Natural killer cell (primary cell): ENCODE data around the gene SKI. TPM values are rescaled to one million over a fixed set of nuclear protein-coding genes. Genes with fewer than 3 reads are reported as not detected.

Experiments
- ATAC-seq, 3 donors: fragments of 150-1000 bp in 2 of 3; fragments of 200-7000 bp in 1 of 3; cut with Tn5 transposase; 1 replicate in 1 of 3; 2 replicates in 2 of 3; pipeline ENCODE4 v1.10.0; 2021; ENCODE audit warnings: mild to moderate bottlenecking in 2 of 3, moderate library complexity in 2 of 3
- DNase-seq, 2 donors: peaks; one replicate each; pipeline versions ENCODE4 v3.0.0 to v3.0.0-alpha.2; 2013 to 2021; ENCODE audit warnings: mixed read lengths in 1 of 2
- H3K27ac ChIP-seq: one replicate; pipeline ENCODE4 v1.5.1; 2013; ENCODE audit warnings: mild to moderate bottlenecking, low read length
- H3K27me3 ChIP-seq: one replicate; pipeline ENCODE4 v1.6.1; 2013; ENCODE audit warnings: low read length; ENCODE audit not compliant: control insufficient read depth, insufficient read depth
- H3K36me3 ChIP-seq: one replicate; pipeline ENCODE4 v1.6.1; 2013; ENCODE audit warnings: low read length; ENCODE audit not compliant: control insufficient read depth, insufficient read depth
- H3K4me1 ChIP-seq: one replicate; pipeline ENCODE4 v1.6.1; 2013; ENCODE audit warnings: low read length; ENCODE audit not compliant: control insufficient read depth, insufficient read depth
- H3K4me3 ChIP-seq: one replicate; pipeline ENCODE4 v1.5.1; 2013; ENCODE audit warnings: low read length
- H3K9me3 ChIP-seq: one replicate; pipeline ENCODE4 v1.6.1; 2013; ENCODE audit warnings: low read length; ENCODE audit not compliant: control insufficient read depth, insufficient read depth
- H3K27ac Mint-ChIP-seq, 2 donors: one replicate each; pipeline ENCODE4 v1.8.0; 2022; ENCODE audit warnings: mild to moderate bottlenecking in 2 of 2, mixed read lengths in 2 of 2, moderate library complexity in 1 of 2
- H3K27me3 Mint-ChIP-seq, 2 donors: one replicate each; pipeline ENCODE4 v1.8.0; 2022; ENCODE audit warnings: low read depth in 2 of 2, mixed read lengths in 2 of 2
- H3K36me3 Mint-ChIP-seq: one replicate; pipeline ENCODE4 v1.8.0; 2022; ENCODE audit warnings: mixed read lengths
- H3K4me1 Mint-ChIP-seq, 2 donors: one replicate each; pipeline ENCODE4 v1.8.0; 2022; ENCODE audit warnings: mixed read lengths in 2 of 2
- H3K4me3 Mint-ChIP-seq: one replicate; pipeline ENCODE4 v1.8.0; 2022; ENCODE audit warnings: mild to moderate bottlenecking, moderate library complexity, mixed read lengths
- H3K9me3 Mint-ChIP-seq, 2 donors: one replicate each; pipeline ENCODE4 v1.8.0; 2022; ENCODE audit warnings: mixed read lengths in 2 of 2
- CTCF ChIP-seq: fragments of 200-600 bp; IDR thresholded peaks from one replicate; pipeline ENCODE4 v1.8.0; 2022; ENCODE audit warnings: antibody characterized with exemption
- WGBS: methylation state at CpG from one replicate; pipeline ENCODE4 v1.1.7; 2013; ENCODE audit warnings: missing lambda C conversion rate; ENCODE audit not compliant: insufficient coverage; 5-methylcytosine and 5-hydroxymethylcytosine counted together
- intact Hi-C: fragments of 100-400 bp; cut with micrococcal nuclease; formaldehyde crosslinking; loops from one replicate; pipeline ENCODE4 v1.14.2; 2022
- total RNA-seq, 4 donors: library from RNA; stranded (reverse); fragments of 120-200 nt in 1 of 4; gene quantifications; one replicate each; pipeline versions ENCODE4 v1.2.3 to v1.2.4, GENCODE V29; 2013 to 2022

Gene SKI
- total RNA-seq, 3 donors from 2014 or later (not counting 1 experiment from before 2014, with no cell fraction given) = 96.9 to 145 (median 140) TPM

GRCh38 chr1:2209400-2210083 lies 18.6 kb upstream of the SKI start:
- H3K4me3 Mint-ChIP-seq = peak overlapping the region; percentile 49
- 89% methylated on average over 18 of the region's 18 CpGs for WGBS
- H3K4me1 ChIP-seq = peaks cover 27% of the 10 kb centered on the region
- no peak overlapping the region for H3K27ac ChIP-seq
- H3K27me3 Mint-ChIP-seq = no peaks in the 10 kb centered on the region
- no peak overlapping the region for H3K27ac Mint-ChIP-seq
- peaks cover 0 to 7% of the 10 kb centered on the region in 2 donors for H3K4me1 Mint-ChIP-seq
- no peaks in the 10 kb centered on the region for H3K9me3 Mint-ChIP-seq
- no peak overlapping the region for H3K4me3 ChIP-seq
- no peak for TF ChIP-seq CTCF
- ATAC-seq (no peak), DNase-seq (no peak)
- H3K27me3 ChIP-seq = peaks cover 5% of the 10 kb centered on the region
- no peaks in the 10 kb centered on the region for H3K36me3 ChIP-seq
- intact Hi-C loops = no loop called here
- no peaks in the 10 kb centered on the region for H3K9me3 ChIP-seq
- no peaks in the 10 kb centered on the region for H3K36me3 Mint-ChIP-seq

GRCh38 chr1:2210084-2210653 lies 17.9 kb upstream of the SKI start:
- Histone ChIP-seq H3K4me1 (peaks cover 25% of the 10 kb centered on the region), H3K27me3 (peaks cover 5% of the 10 kb centered on the region), H3K9me3 (no peaks in the 10 kb centered on the region), H3K27ac (no peak overlapping the region), H3K36me3 (no peaks in the 10 kb centered on the region), H3K4me3 (no peak overlapping the region)
- H3K9me3 Mint-ChIP-seq = no peaks in the 10 kb centered on the region
- ATAC-seq (no peak), DNase-seq (no peak)
- H3K27ac Mint-ChIP-seq = no peak overlapping the region
- no peak for TF ChIP-seq CTCF
- H3K4me1 Mint-ChIP-seq = peaks cover 0 to 5% of the 10 kb centered on the region in 2 donors
- no peak overlapping the region for H3K4me3 Mint-ChIP-seq
- H3K27me3 Mint-ChIP-seq = no peaks in the 10 kb centered on the region
- no peaks in the 10 kb centered on the region for H3K36me3 Mint-ChIP-seq
- 83% methylated on average over 15 of the region's 19 CpGs for WGBS
- intact Hi-C loops = no loop called here

- H3K27ac Mint-ChIP-seq = no peak overlapping the region
- peaks cover 5% of the 10 kb centered on the region for H3K27me3 ChIP-seq
- intact Hi-C loops = no loop called here
- H3K4me1 Mint-ChIP-seq = peaks cover 0 to 5% of the 10 kb centered on the region in 2 donors
- peaks cover 22% of the 10 kb centered on the region for H3K4me1 ChIP-seq
- peaks cover 0 to 1% of the 10 kb centered on the region in 2 donors for H3K27me3 Mint-ChIP-seq
- H3K36me3 Mint-ChIP-seq = no peaks in the 10 kb centered on the region
- 92% methylated on average over 13 of the region's 13 CpGs for WGBS
- no peak overlapping the region for H3K4me3 ChIP-seq
- ATAC-seq (no peak), DNase-seq (no peak)
- H3K27ac ChIP-seq = no peak overlapping the region
- no peak overlapping the region for H3K4me3 Mint-ChIP-seq
- no peaks in the 10 kb centered on the region for H3K9me3 ChIP-seq
- no peak for TF ChIP-seq CTCF
- H3K36me3 ChIP-seq = no peaks in the 10 kb centered on the region
- H3K9me3 Mint-ChIP-seq = no peaks in the 10 kb centered on the region
Observed at GRCh38 chr1:2210786-2211185, 17.3 kb upstream of the SKI start.

GRCh38 chr1:2212274-2212531 lies 15.9 kb upstream of the SKI start:
- Mint-ChIP-seq H3K9me3 (no peaks in the 10 kb centered on the region), H3K27me3 (peaks cover 0 to 3% of the 10 kb centered on the region in 2 donors), H3K36me3 (no peaks in the 10 kb centered on the region), H3K4me3 (no peak overlapping the region), H3K27ac (no peak overlapping the region), H3K4me1 (no peaks in the 10 kb centered on the region)
- ATAC-seq (no peak), DNase-seq (no peak)
- intact Hi-C loops = no loop called here
- WGBS = 81% methylated on average over 9 of the region's 10 CpGs
- Histone ChIP-seq H3K4me3 (no peak overlapping the region), H3K27me3 (peaks cover 5% of the 10 kb centered on the region), H3K4me1 (peaks cover 16% of the 10 kb centered on the region), H3K9me3 (no peaks in the 10 kb centered on the region), H3K36me3 (no peaks in the 10 kb centered on the region), H3K27ac (no peak overlapping the region)
- TF ChIP-seq CTCF = no peak
